DND-41 (cell line): ENCODE data around the gene SQSTM1.

Source experiments
- EZH2 ChIP-seq: IDR thresholded peaks from 3 replicates; pipeline ENCODE4 v1.6.1; 2012; ENCODE audit warnings: borderline replicate concordance, low read depth, mild to moderate bottlenecking, moderate library complexity, low read length, inconsistent platforms; ENCODE audit not compliant: severe bottlenecking
- TF ChIP-seq, protein P1 (sequence below): IDR thresholded peaks from 2 replicates; pipeline ENCODE4 v1.5.1; 2012; ENCODE audit warnings: borderline replicate concordance, low read length, moderate library complexity, mild to moderate bottlenecking; ENCODE audit not compliant: poor library complexity, severe bottlenecking; ENCODE audit errors: extremely low read depth

DNA sequence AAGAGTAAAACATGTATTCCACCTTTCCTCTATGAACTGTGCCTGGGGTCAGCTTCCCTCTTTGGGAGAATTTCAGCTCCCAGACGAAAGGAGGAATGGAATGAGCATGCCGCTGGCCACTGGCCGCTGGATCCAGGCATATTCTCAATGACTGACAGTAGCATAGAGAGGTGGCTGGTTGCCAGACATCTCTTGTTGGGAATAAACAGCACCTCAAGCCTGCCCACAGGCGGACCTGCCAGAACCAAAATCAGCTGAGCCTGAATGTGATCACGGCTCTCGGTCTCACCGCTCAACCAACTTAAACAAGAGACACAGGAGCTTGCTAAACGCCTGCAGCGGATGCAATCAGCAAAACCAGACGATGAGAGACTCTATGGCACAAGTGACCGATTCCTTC is 66.4 kb downstream of the SQSTM1 start:
- TF ChIP-seq, protein P1, sequence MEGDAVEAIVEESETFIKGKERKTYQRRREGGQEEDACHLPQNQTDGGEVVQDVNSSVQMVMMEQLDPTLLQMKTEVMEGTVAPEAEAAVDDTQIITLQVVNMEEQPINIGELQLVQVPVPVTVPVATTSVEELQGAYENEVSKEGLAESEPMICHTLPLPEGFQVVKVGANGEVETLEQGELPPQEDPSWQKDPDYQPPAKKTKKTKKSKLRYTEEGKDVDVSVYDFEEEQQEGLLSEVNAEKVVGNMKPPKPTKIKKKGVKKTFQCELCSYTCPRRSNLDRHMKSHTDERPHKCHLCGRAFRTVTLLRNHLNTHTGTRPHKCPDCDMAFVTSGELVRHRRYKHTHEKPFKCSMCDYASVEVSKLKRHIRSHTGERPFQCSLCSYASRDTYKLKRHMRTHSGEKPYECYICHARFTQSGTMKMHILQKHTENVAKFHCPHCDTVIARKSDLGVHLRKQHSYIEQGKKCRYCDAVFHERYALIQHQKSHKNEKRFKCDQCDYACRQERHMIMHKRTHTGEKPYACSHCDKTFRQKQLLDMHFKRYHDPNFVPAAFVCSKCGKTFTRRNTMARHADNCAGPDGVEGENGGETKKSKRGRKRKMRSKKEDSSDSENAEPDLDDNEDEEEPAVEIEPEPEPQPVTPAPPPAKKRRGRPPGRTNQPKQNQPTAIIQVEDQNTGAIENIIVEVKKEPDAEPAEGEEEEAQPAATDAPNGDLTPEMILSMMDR = no peak
- no peak for TF ChIP-seq EZH2
